Spinal cord (tissue), 10 donors: ENCODE data around the gene MAP3K7CL. TPM values are rescaled to one million over a fixed set of nuclear protein-coding genes. Genes with fewer than 3 reads are reported as not detected.
A peak's percentile ranks its signal among the peaks of the same experiment; 100 is the strongest.

Experiments used
- DNase-seq, 6 donors: peaks; one replicate each; pipeline versions ENCODE4 v3.0.0 to v3.0.0-alpha.2; 2013 to 2015; ENCODE audit warnings: low spot score in 6 of 6, low read depth in 4 of 6
- H3K27ac ChIP-seq: one replicate; pipeline ENCODE4 v1.5.1; 2013; ENCODE audit warnings: low read depth, low read length, control low read depth
- H3K27me3 ChIP-seq: one replicate; pipeline ENCODE4 v1.6.1; 2013; ENCODE audit warnings: low read length; ENCODE audit not compliant: control insufficient read depth, insufficient read depth
- H3K36me3 ChIP-seq: one replicate; pipeline ENCODE4 v1.6.1; 2013; ENCODE audit warnings: low read length; ENCODE audit not compliant: control insufficient read depth, insufficient read depth
- H3K4me1 ChIP-seq: one replicate; pipeline ENCODE4 v1.6.1; 2013; ENCODE audit warnings: low read length; ENCODE audit not compliant: control insufficient read depth, insufficient read depth
- H3K4me3 ChIP-seq: one replicate; pipeline ENCODE4 v1.5.1; 2013; ENCODE audit warnings: low read depth, low read length, control low read depth
- H3K9me3 ChIP-seq: one replicate; pipeline ENCODE4 v1.6.1; 2013; ENCODE audit warnings: low read length; ENCODE audit not compliant: control insufficient read depth, insufficient read depth
- WGBS: methylation state at CpG from one replicate; pipeline ENCODE4 v1.1.5; 2013; ENCODE audit warnings: missing lambda C conversion rate; ENCODE audit not compliant: insufficient coverage; 5-methylcytosine and 5-hydroxymethylcytosine counted together
- polyA plus RNA-seq, 2 donors: library from polyadenylated mRNA; unstranded; fragments of 120-200 nt; gene quantifications; one replicate each; pipeline ENCODE4 v1.2.1, GENCODE V29; 2013; ENCODE audit not compliant: insufficient read length in 2 of 2
- total RNA-seq, 2 donors: library from RNA; depleted of rRNA in 1 of 2; stranded (reverse); fragments of 120-200 nt in 1 of 2; fragments of >200 nt in 1 of 2; gene quantifications; one replicate each; pipeline versions ENCODE4 v1.2.3 to v1.2.4, GENCODE V29; 2013 to 2014
- donor health status: healthy.

MAP3K7CL gene
- total and polyA plus RNA-seq, 4 donors = 2.9 to 5.4 (median 4.2) TPM

DNA sequence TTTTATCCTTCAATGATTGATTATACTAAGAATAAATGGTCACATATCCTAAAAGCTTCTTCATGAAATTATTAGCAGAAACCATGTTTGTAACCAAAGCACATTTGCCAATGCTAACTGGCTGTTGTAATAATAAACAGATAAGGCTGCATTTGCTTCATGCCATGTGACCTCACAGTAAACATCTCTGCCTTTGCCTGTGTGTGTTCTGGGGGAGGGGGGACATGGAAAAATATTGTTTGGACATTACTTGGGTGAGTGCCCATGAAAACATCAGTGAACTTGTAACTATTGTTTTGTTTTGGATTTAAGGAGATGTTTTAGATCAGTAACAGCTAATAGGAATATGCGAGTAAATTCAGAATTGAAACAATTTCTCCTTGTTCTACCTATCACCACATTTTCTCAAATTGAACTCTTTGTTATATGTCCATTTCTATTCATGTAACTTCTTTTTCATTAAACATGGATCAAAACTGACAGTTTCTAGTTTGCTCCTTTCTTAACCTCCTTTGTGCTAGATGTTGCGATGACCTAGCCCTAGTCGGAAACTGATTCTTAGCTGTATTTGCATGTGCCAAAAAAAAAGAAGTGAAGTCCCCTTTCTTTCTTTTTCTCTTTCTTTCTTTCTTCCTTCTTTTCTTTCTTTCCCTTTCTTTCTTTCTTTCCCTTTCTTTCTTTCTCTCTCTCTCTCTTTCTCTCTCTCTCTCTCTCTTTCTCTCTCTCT, 45.1 kb downstream of the MAP3K7CL start:
- Histone ChIP-seq H3K27me3 (no peaks in the 10 kb centered on the region), H3K9me3 (no peaks in the 10 kb centered on the region), H3K4me1 (no peaks in the 10 kb centered on the region), H3K36me3 (no peaks in the 10 kb centered on the region), H3K27ac (peak overlapping the region; percentile 42), H3K4me3 (no peak overlapping the region)
- WGBS = no CpG with 5 or more reads among the region's 3 CpGs
- DNase-seq = peak in 1 of 6 donors; percentile 61

- no peaks in the 10 kb centered on the region for H3K9me3 ChIP-seq
- no peaks in the 10 kb centered on the region for H3K36me3 ChIP-seq
- no peaks in the 10 kb centered on the region for H3K4me1 ChIP-seq
- DNase-seq = no peak
- H3K27me3 ChIP-seq = no peaks in the 10 kb centered on the region
- H3K27ac ChIP-seq = no peak overlapping the region
- no peak overlapping the region for H3K4me3 ChIP-seq
- WGBS = 93% methylated on average over 2 of the region's 2 CpGs
These were observed 46.2 kb downstream of the MAP3K7CL start for GRCh38 chr21:29176471-29177120.

DNA sequence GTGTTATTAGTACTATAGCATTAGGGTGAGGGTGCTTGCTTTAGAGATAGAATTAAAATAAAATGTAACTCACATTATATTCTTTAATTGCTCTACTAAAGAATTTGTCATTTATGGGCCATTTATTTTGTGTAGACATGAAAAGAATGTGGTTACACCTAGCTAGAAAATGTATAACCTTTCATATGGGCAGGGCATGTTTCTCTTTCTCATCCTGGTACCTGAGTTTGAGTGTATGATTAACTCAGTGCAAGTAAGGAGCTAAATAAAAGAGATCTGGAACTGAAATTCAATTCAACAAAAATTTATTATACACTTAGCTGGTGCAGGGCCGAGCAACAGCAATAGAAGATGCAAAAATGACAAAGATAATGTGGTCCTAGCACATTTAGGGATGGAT, 47.4 kb downstream of the MAP3K7CL start:
- WGBS = 70% methylated on average over 1 of the region's 1 CpG
- H3K9me3 ChIP-seq = no peaks in the 10 kb centered on the region
- H3K36me3 ChIP-seq = no peaks in the 10 kb centered on the region
- no peaks in the 10 kb centered on the region for H3K4me1 ChIP-seq
- no peak overlapping the region for H3K4me3 ChIP-seq
- H3K27ac ChIP-seq = no peak overlapping the region
- DNase-seq = no peak
- H3K27me3 ChIP-seq = no peaks in the 10 kb centered on the region

DNA sequence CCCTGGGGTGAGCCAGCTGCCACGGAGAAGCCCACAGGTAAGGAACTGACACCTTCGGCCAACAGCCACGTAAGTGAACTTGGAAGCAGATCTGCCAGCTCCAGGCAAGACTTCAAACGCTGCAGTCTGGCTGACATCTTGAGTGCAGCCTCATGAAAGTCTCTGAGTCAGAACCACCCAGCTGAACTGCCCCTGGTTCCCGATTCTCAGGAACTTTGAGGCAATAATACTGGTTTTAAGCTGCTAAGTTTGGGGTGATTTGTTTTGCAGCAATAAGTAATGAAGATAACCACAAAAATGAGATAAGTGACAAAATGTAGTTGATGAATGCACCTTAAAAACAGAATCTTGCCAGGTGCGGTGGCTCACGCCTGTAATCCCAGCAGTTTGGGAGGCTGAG, 48.5 kb downstream of the MAP3K7CL start:
- Histone ChIP-seq H3K4me1 (no peaks in the 10 kb centered on the region), H3K27me3 (no peaks in the 10 kb centered on the region), H3K36me3 (no peaks in the 10 kb centered on the region), H3K27ac (no peak overlapping the region), H3K4me3 (no peak overlapping the region), H3K9me3 (no peaks in the 10 kb centered on the region)
- DNase-seq = no peak
- 93% methylated on average over 7 of the region's 7 CpGs for WGBS

DNA sequence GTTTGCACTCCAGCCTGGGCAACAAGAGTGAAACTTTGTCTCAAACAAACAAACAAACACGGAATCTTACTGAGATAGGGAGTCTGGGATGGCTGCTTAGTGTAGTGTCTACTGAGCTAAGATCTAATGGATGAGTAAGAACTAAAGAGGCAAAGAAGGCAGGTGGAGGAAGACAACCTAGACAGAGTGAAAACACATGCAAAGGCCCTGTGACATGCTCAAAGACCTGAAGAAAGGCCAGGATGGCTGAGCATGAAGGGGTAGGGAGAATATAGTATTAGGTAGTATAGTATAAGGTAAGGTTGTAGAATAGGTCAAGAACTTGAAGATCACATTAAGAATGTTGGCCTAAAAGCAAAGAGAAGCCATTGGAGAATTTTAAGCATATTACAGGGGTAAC, 49.1 kb downstream of the MAP3K7CL start:
- no peaks in the 10 kb centered on the region for H3K36me3 ChIP-seq
- H3K4me1 ChIP-seq = no peaks in the 10 kb centered on the region
- WGBS = 100% methylated on average over 1 of the region's 1 CpG
- H3K27me3 ChIP-seq = no peaks in the 10 kb centered on the region
- DNase-seq = no peak
- no peaks in the 10 kb centered on the region for H3K9me3 ChIP-seq
- no peak overlapping the region for H3K27ac ChIP-seq
- no peak overlapping the region for H3K4me3 ChIP-seq

GRCh38 chr21:29181799-29182470, 51.5 kb downstream of the MAP3K7CL start:
- Histone ChIP-seq H3K4me3 (no peak overlapping the region), H3K27ac (peak overlapping the region; percentile 50), H3K4me1 (no peaks in the 10 kb centered on the region), H3K36me3 (no peaks in the 10 kb centered on the region), H3K27me3 (no peaks in the 10 kb centered on the region), H3K9me3 (no peaks in the 10 kb centered on the region)
- no peak for DNase-seq
- 56% methylated on average over 5 of the region's 9 CpGs for WGBS

DNA sequence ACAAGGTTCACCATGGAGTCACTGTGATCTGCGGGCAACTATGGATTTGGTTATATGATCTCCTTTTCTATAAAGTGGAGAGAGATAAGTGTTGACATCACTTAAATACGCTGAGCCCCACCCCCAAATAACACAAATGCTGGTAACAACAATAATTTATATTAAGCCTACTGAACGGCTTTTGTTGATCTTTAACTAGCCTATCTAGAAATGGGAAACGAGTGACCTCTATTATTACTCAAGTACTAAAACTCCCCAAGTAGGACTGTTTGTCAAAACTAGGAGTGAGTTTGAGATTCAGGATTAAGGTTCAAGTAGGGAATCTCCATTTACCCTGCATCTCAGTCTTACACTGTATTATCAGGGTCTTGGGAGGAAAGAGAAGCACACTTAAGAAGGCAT, 52.2 kb downstream of the MAP3K7CL start:
- no CpG with 5 or more reads among the region's 4 CpGs for WGBS
- Histone ChIP-seq H3K27ac (peak overlapping the region; percentile 50), H3K4me1 (no peaks in the 10 kb centered on the region), H3K27me3 (no peaks in the 10 kb centered on the region), H3K9me3 (no peaks in the 10 kb centered on the region), H3K4me3 (no peak overlapping the region), H3K36me3 (no peaks in the 10 kb centered on the region)
- DNase-seq = no peak

- Histone ChIP-seq H3K27ac (no peak overlapping the region), H3K4me1 (no peaks in the 10 kb centered on the region), H3K27me3 (no peaks in the 10 kb centered on the region), H3K4me3 (no peak overlapping the region), H3K9me3 (no peaks in the 10 kb centered on the region), H3K36me3 (no peaks in the 10 kb centered on the region)
- DNase-seq = no peak
- no CpG with 5 or more reads among the region's 1 CpG for WGBS
These were observed 53.6 kb downstream of the MAP3K7CL start for GRCh38 chr21:29184037-29184436.

DNA sequence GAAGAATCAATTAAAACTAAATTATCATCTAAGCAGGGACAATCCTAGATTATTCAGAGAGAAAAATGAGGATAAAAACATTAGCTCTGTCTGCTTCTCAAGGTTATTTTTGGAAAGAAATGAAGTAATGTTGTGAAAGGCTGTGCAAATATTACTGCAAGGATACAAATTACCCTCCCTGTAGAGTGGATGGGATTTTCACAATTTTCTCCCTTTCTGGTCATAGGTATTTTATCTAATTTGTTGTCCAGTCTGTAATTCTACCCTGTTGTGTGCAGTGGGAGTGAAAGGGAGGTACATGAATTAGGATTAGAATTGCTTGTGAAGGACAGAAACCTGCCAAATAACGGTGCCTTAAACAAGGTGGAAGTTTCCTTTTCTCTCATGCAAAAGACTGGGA, 54.7 kb downstream of the MAP3K7CL start:
- no CpG with 5 or more reads among the region's 1 CpG for WGBS
- H3K4me3 ChIP-seq = no peak overlapping the region

More for the DNA sequence above, 54.7 kb downstream of the MAP3K7CL start:
- Histone ChIP-seq H3K36me3 (no peaks in the 10 kb centered on the region), H3K27me3 (no peaks in the 10 kb centered on the region), H3K9me3 (no peaks in the 10 kb centered on the region), H3K27ac (no peak overlapping the region), H3K4me1 (no peaks in the 10 kb centered on the region)
- DNase-seq = no peak
